ENCODE data around the gene N4BP2L1.

- peak; percentile 25 for TF ChIP-seq CTCF (IDR thresholded peaks at IDR 0.05; ENCODE audit: insufficient read depth, low read length, poor library complexity, severe bottlenecking)
- TF ChIP-seq EZH2phosphoT487 (conservative IDR thresholded peaks at IDR 0.05; ENCODE audit: low read length), result no peak
Measured at GRCh38 chr13:32415019-32415418, 12.9 kb downstream of the N4BP2L1 start.

All from SU-DHL-6 (cell line).